OCI-LY1 (cell line): ENCODE data around the gene PTPRCAP.
A peak's percentile ranks its signal among the peaks of the same experiment; 100 is the strongest.

Experiments
- H2AFZ ChIP-seq: fragments of 200-600 bp; sonication (generic), shearing (Covaris generic); 2 replicates; pipeline ENCODE4 v1.6.0; 2014; ENCODE audit warnings: antibody characterized with exemption, mild to moderate bottlenecking, low read length
- H3F3A ChIP-seq: fragments of 200-600 bp; sonication (generic), shearing (Covaris generic); 2 replicates; pipeline ENCODE4 v1.6.0; 2014; ENCODE audit warnings: mild to moderate bottlenecking, antibody characterized with exemption, low read length, moderate library complexity; ENCODE audit not compliant: insufficient read depth
- H3K27ac ChIP-seq: fragments of 200-600 bp; sonication (generic); 2 replicates; pipeline ENCODE4 v1.5.1; 2014; ENCODE audit warnings: low read length, mixed run types, mild to moderate bottlenecking, low read depth; ENCODE audit not compliant: poor library complexity, severe bottlenecking
- H3K27me3 ChIP-seq: fragments of 200-600 bp; sonication (generic); 2 replicates; pipeline ENCODE4 v1.6.0; 2014; ENCODE audit warnings: antibody characterized with exemption, mild to moderate bottlenecking, low read length, moderate library complexity; ENCODE audit not compliant: insufficient read depth
- H3K36me3 ChIP-seq: fragments of 200-600 bp; sonication (generic); 2 replicates; pipeline ENCODE4 v1.6.1; 2014; ENCODE audit warnings: mild to moderate bottlenecking, antibody characterized with exemption, low read length, moderate library complexity, mixed read lengths; ENCODE audit not compliant: insufficient read depth
- H3K4me1 ChIP-seq: fragments of 200-600 bp; sonication (generic); 2 replicates; pipeline ENCODE4 v1.5.1; 2014; ENCODE audit warnings: mild to moderate bottlenecking, low read length, moderate library complexity; ENCODE audit not compliant: insufficient read depth, severe bottlenecking
- H3K4me2 ChIP-seq: fragments of 200-600 bp; sonication (generic), shearing (Covaris generic); 2 replicates; pipeline ENCODE4 v1.6.1; 2014; ENCODE audit warnings: low read length
- H3K4me3 ChIP-seq: fragments of 200-600 bp; sonication (generic); 2 replicates; pipeline ENCODE4 v1.5.1; 2014; ENCODE audit warnings: low read length, low read depth, mild to moderate bottlenecking, mixed read lengths; ENCODE audit not compliant: poor library complexity, severe bottlenecking
- H3K79me2 ChIP-seq: fragments of 200-600 bp; shearing (Covaris generic); 2 replicates; pipeline ENCODE4 v1.6.1; 2016; ENCODE audit warnings: mixed run types, low read length, mixed read lengths; ENCODE audit not compliant: insufficient read depth
- H3K9ac ChIP-seq: fragments of 200-600 bp; sonication (generic), shearing (Covaris generic); 2 replicates; pipeline ENCODE4 v1.6.1; 2014; ENCODE audit warnings: mild to moderate bottlenecking, low read length, mixed read lengths
- H3K9me2 ChIP-seq: fragments of 200-600 bp; sonication (generic), shearing (Covaris generic); 2 replicates; pipeline ENCODE4 v1.6.1; 2014; ENCODE audit warnings: low read depth, mild to moderate bottlenecking, low read length, mixed read lengths
- H3K9me3 ChIP-seq: fragments of 200-600 bp; shearing (Covaris generic); 2 replicates; pipeline ENCODE4 v1.6.1; 2014; ENCODE audit warnings: low read length, mixed read lengths
- H4K20me1 ChIP-seq: fragments of 200-600 bp; sonication (generic), shearing (Covaris generic); 2 replicates; pipeline ENCODE4 v1.6.0; 2016; ENCODE audit warnings: mild to moderate bottlenecking, low read length; ENCODE audit not compliant: insufficient read depth
- CTCF ChIP-seq: fragments of 200-600 bp; sonication (generic), shearing (Covaris generic); IDR thresholded peaks from 2 replicates; pipeline ENCODE4 v1.5.1; 2017; ENCODE audit warnings: mild to moderate bottlenecking, antibody characterized with exemption, low read length, moderate library complexity, mixed read lengths
- EZH2 ChIP-seq: fragments of 200-600 bp; sonication (generic), shearing (Covaris generic); IDR thresholded peaks from 2 replicates; pipeline ENCODE4 v1.8.0; 2017; ENCODE audit warnings: borderline replicate concordance, mixed run types, mild to moderate bottlenecking, antibody characterized with exemption, low read length, moderate library complexity, mixed read lengths

The PTPRCAP gene

GRCh38 chr11:67416416-67417335 is 20.8 kb downstream of the PTPRCAP start:
- peaks cover 3% of the 10 kb centered on the region; the same call in 1 of the 2 replicates for H3K27me3 ChIP-seq
- no peaks in the 10 kb centered on the region for H3K79me2 ChIP-seq

DNA sequence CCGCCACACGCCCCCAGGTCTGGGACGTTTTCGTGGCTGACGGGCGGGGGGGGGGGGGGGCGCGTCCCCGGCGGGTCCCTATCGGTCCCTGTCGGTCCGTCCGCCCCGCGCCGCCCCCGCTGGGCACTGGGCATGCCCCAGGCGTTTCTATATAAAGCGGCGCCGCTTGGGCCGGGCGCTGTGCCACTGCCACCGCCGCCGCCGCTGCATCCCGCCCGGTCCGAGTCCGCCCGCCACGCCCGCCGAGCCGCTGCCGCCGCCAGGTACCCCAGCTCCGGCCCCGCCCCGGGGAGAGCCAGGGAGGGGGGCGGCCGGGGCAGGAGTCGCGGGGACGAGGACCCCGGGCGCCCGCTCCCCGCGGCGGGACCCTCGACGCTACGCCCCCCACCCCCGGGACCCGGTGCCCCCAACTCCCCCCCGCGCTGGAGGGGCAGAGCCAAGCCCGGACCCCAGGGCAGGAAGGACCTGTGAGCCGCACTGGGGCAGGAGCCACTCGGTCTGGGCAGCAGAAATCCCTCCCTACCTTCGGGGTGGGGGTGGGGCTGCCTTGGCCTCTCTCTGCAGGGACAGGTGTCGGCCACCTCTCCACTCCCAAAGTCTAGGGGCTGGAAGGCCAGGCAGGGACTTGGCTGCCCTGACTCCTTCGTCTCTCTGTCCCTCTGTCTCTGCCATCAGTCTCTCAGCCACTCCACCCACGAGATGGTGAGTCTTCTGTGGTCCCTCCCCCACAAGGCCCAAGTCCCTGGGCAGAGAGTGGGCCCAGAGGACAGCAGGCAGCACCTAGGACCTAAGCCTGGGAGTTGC is 21.8 kb downstream of the PTPRCAP start, which contains the start of gene CARNS1:
Gene CARNS1 (plus strand): TSS at position 178 of the 804 bp plus-strand sequence. CDS start 522 bp downstream, at position 700.
- H4K20me1 ChIP-seq, result no peaks in the 10 kb centered on the region

More at GRCh38 chr11:67416416-67417335, 20.8 kb downstream of the PTPRCAP start:
- no peak overlapping the region for H2AFZ ChIP-seq
- H3F3A ChIP-seq, result no peaks in the 10 kb centered on the region
- TF ChIP-seq CTCF (no peak), EZH2 (no peak)
- peaks cover 61% of the 10 kb centered on the region for H3K4me1 ChIP-seq
- H3K9me2 ChIP-seq, result no peaks in the 10 kb centered on the region
- no peaks in the 10 kb centered on the region for H3K36me3 ChIP-seq
- H4K20me1 ChIP-seq, result no peaks in the 10 kb centered on the region
- no peak overlapping the region; the same call in 1 of the 2 replicates for H3K9ac ChIP-seq
- peak overlapping the region; percentile 8 for H3K27ac ChIP-seq
- H3K4me2 ChIP-seq, result no peak overlapping the region; the same call in 1 of the 2 replicates
- no peaks in the 10 kb centered on the region for H3K9me3 ChIP-seq
- no peak overlapping the region for H3K4me3 ChIP-seq

More for the DNA sequence above, 21.8 kb downstream of the PTPRCAP start, which contains the start of gene CARNS1:
- Histone ChIP-seq H3K9me3 (no peaks in the 10 kb centered on the region), H3K9ac (no peak within 1 kb of the TSS), H3K4me3 (no peak within 1 kb of the TSS), H3K27me3 (peaks cover 3% of the 10 kb centered on the region; the same call in 1 of the 2 replicates), H3K27ac (no peak within 1 kb of the TSS), H3K4me1 (peaks cover 64% of the 10 kb centered on the region), H3K36me3 (no peaks in the 10 kb centered on the region), H3K9me2 (no peaks in the 10 kb centered on the region), H2AFZ (no peak within 1 kb of the TSS), H3F3A (no peaks in the 10 kb centered on the region), H3K79me2 (no peaks in the 10 kb centered on the region), H3K4me2 (peak within 1 kb of the TSS; percentile 27; the same call in 1 of the 2 replicates)
- TF ChIP-seq EZH2 (no peak), CTCF (no peak)
